ENCODE results near the gene IL24. TPM values are rescaled to one million over a fixed set of nuclear protein-coding genes. Genes with fewer than 3 reads are reported as not detected.

IL24 gene
- polyA plus RNA-seq, 1 of the 3 experiments (the other 2 are of a cell fraction) = 0.03 TPM

GRCh38 chr1:206901944-206902343 is 4.7 kb downstream of the IL24 start (continued):
- no peak for TF ChIP-seq TEAD4 (IDR thresholded peaks at IDR 0.05; ENCODE audit: borderline replicate concordance, insufficient read depth)
- no peak for TF ChIP-seq MXI1 (IDR thresholded peaks at IDR 0.05; ENCODE audit: low read depth, low read length)

DNA sequence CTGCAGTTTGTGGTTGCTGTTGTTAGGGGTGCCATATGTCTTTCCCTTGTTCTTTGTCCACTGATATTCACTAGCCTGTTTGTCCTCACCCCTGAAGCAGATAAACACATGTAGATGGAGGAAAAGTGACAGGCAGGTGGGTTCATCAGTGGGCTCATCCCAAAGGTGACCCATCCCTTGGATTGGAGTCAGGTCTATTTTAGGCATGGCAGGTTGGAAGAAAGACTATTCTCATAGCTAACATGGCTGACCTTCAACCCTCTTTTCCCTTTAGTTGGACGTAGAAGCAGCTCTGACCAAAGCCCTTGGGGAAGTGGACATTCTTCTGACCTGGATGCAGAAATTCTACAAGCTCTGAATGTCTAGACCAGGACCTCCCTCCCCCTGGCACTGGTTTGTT is 5.5 kb downstream of the IL24 start:
- ChIA-PET CTCF (interaction anchor here (1.0 to 7.8 kb wide), 3 partner anchors 9 to 168 kb away, joined by 4 to 83 read pairs (median 8); no protein-coding TSS in a partner anchor), POLR2A (no interaction called here)
- TF ChIP-seq TCF12 (IDR thresholded peaks at IDR 0.05) = no peak
- no peak for TF ChIP-seq NRF1 (IDR thresholded peaks at IDR 0.05; ENCODE audit: low read depth, low read length)
- TF ChIP-seq, protein P1, sequence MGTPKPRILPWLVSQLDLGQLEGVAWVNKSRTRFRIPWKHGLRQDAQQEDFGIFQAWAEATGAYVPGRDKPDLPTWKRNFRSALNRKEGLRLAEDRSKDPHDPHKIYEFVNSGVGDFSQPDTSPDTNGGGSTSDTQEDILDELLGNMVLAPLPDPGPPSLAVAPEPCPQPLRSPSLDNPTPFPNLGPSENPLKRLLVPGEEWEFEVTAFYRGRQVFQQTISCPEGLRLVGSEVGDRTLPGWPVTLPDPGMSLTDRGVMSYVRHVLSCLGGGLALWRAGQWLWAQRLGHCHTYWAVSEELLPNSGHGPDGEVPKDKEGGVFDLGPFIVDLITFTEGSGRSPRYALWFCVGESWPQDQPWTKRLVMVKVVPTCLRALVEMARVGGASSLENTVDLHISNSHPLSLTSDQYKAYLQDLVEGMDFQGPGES (IDR thresholded peaks at IDR 0.05; ENCODE audit: low read depth, low read length) = no peak

GRCh38 chr1:206903687-206904086 is 6.4 kb downstream of the IL24 start:
- Histone ChIP-seq H3F3A (replicated peaks; ENCODE audit: insufficient read depth) (no peaks in the 10 kb centered on the region), H4K20me1 (ENCODE audit: insufficient read depth) (no peaks in the 10 kb centered on the region), H3K79me2 (ENCODE audit: insufficient read depth) (no peaks in the 10 kb centered on the region), H3K9ac (no peak overlapping the region), H3K4me1 (ENCODE audit: control insufficient read depth in 1 of 2, insufficient read depth in 2 of 2, low read depth in 1 of 2, low read length in 1 of 2) (no peaks in the 10 kb centered on the region), H3K27ac (ENCODE audit: low read depth in 2 of 2, low read length in 1 of 2) (no peak overlapping the region), H2AFZ (ENCODE audit: low read depth) (no peak overlapping the region), H3K36me3 (replicated peaks in 1 of 2; ENCODE audit: control insufficient read depth in 1 of 2, insufficient read depth in 2 of 2, low read length in 1 of 2) (no peaks in the 10 kb centered on the region), H3K27me3 (ENCODE audit: insufficient read depth) (no peaks in the 10 kb centered on the region), H3K4me2 (no peak overlapping the region), H3K4me3 (ENCODE audit: low read depth in 2 of 2, low read length in 1 of 2) (no peak overlapping the region), H3K9me2 (no peaks in the 10 kb centered on the region), H3K9me3 (no peaks in the 10 kb centered on the region)
- TF ChIP-seq MEF2A (IDR thresholded peaks at IDR 0.05; ENCODE audit: borderline replicate concordance, low read depth) = no peak
- TF ChIP-seq FOXJ3 (CRISPR knock-in tag; IDR thresholded peaks at IDR 0.05) = no peak
- TF ChIP-seq EP300 (IDR thresholded peaks at IDR 0.05; ENCODE audit: borderline replicate concordance in 1 of 2, low read depth in 1 of 2, low read length in 1 of 2) = no peak
- TF ChIP-seq YY1 (IDR thresholded peaks at IDR 0.05; ENCODE audit: low read depth) = no peak
- TF ChIP-seq MXI1 (IDR thresholded peaks at IDR 0.05; ENCODE audit: low read depth, low read length) = no peak
- TF ChIP-seq TAF1 (IDR thresholded peaks at IDR 0.05; ENCODE audit: borderline replicate concordance, low read depth, low read length) = no peak
- TF ChIP-seq EZH2phosphoT487 (IDR thresholded peaks at IDR 0.05; ENCODE audit: borderline replicate concordance, low read depth) = no peak
- TF ChIP-seq ZBTB33 (IDR thresholded peaks at IDR 0.05; ENCODE audit: borderline replicate concordance, low read depth) = no peak
- no peak for TF ChIP-seq FOSL2 (IDR thresholded peaks at IDR 0.05; ENCODE audit: borderline replicate concordance, low read depth)
- ChIA-PET CTCF (interaction anchor here (1.0 to 7.8 kb wide), 3 partner anchors 25 to 169 kb away, joined by 3 to 83 read pairs (median 4); no protein-coding TSS in a partner anchor), POLR2A (no interaction called here)
- 70% methylated on average over 2 of the region's 2 CpGs for WGBS (ENCODE audit: low lambda C conversion rate)
- DNase-seq = no peak

More for the DNA sequence above, 5.5 kb downstream of the IL24 start:
- H3K4me3 ChIP-seq (ENCODE audit: low read depth in 2 of 2, low read length in 1 of 2) = no peak overlapping the region
- no peaks in the 10 kb centered on the region for H3F3A ChIP-seq (replicated peaks; ENCODE audit: insufficient read depth)
- no peaks in the 10 kb centered on the region for H4K20me1 ChIP-seq (ENCODE audit: insufficient read depth)
- H2AFZ ChIP-seq (ENCODE audit: low read depth) = no peak overlapping the region
- WGBS (ENCODE audit: low lambda C conversion rate) = 55% methylated on average over 1 of the region's 1 CpG
- no peaks in the 10 kb centered on the region for H3K4me1 ChIP-seq (ENCODE audit: control insufficient read depth in 1 of 2, insufficient read depth in 2 of 2, low read depth in 1 of 2, low read length in 1 of 2)
- no peak overlapping the region for H3K27ac ChIP-seq (ENCODE audit: low read depth in 2 of 2, low read length in 1 of 2)
- no peaks in the 10 kb centered on the region for H3K9me3 ChIP-seq
- no peaks in the 10 kb centered on the region for H3K9me2 ChIP-seq
- no peaks in the 10 kb centered on the region for H3K27me3 ChIP-seq (ENCODE audit: insufficient read depth)
- H3K79me2 ChIP-seq (ENCODE audit: insufficient read depth) = no peaks in the 10 kb centered on the region
- no peak for DNase-seq
- H3K4me2 ChIP-seq = no peak overlapping the region
- H3K9ac ChIP-seq = no peak overlapping the region
- H3K36me3 ChIP-seq (replicated peaks in 1 of 2; ENCODE audit: control insufficient read depth in 1 of 2, insufficient read depth in 2 of 2, low read length in 1 of 2) = no peaks in the 10 kb centered on the region

Data from SK-N-SH (cell line).